PC-9 (cell line): ENCODE measurements around the gene L3MBTL1. TPM values are rescaled to one million over a fixed set of nuclear protein-coding genes. Genes with fewer than 3 reads are reported as not detected.

Experiments
- BruUV-seq: library from RNA; stranded (reverse); fragments of 400-500 nt; replicated peaks from 2 replicates; lab custom pipeline; 2021; lab: Mats Ljungman, UMichigan
- CTCF ChIA-PET: fragments of 300-600 bp; sonication (Branson Sonifier 250); formaldehyde crosslinking; loops from one replicate; lab custom pipeline; 2022; ENCODE audit warnings: antibody characterized with exemption; lab: Charles Lee
- POLR2A ChIA-PET: fragments of 300-600 bp; sonication (Branson Sonifier 250); formaldehyde crosslinking; loops from one replicate; lab custom pipeline; 2022; ENCODE audit warnings: antibody characterized with exemption; ENCODE audit not compliant: unreplicated experiment; lab: Charles Lee
- DNase-seq, 2 experiments: peaks; one replicate each; pipeline versions ENCODE4 v3.0.0 to v3.0.0-alpha.2; 2015 to 2022; ENCODE audit warnings: mixed read lengths in 1 of 2
- H2AFZ ChIP-seq: fragments of 200-600 bp; sonication (generic); 2 replicates; pipeline ENCODE4 v1.8.1; 2017; ENCODE audit warnings: antibody characterized with exemption
- H3F3A ChIP-seq: fragments of 200-600 bp; sonication (generic); 2 replicates; pipeline ENCODE4 v1.8.1; 2017; ENCODE audit warnings: antibody characterized with exemption, mild to moderate bottlenecking, low read depth; ENCODE audit not compliant: insufficient read depth
- H3K27ac ChIP-seq: fragments of 200-600 bp; sonication (generic); 2 replicates; pipeline ENCODE4 v1.6.1; 2016; ENCODE audit warnings: mixed run types
- H3K27me3 ChIP-seq: fragments of 200-600 bp; sonication (generic); 2 replicates; pipeline ENCODE4 v1.6.1; 2016; ENCODE audit warnings: low read depth, mixed run types; ENCODE audit not compliant: insufficient read depth
- H3K36me3 ChIP-seq: fragments of 200-600 bp; sonication (generic); 2 replicates; pipeline ENCODE4 v1.6.1; 2016; ENCODE audit warnings: low read depth, mixed run types
- H3K4me1 ChIP-seq: fragments of 200-600 bp; sonication (generic); replicated peaks from 2 replicates; pipeline ENCODE4 v1.6.1; 2016; ENCODE audit warnings: mixed run types; ENCODE audit not compliant: insufficient read depth
- H3K4me2 ChIP-seq: fragments of 200-600 bp; sonication (generic); 2 replicates; pipeline ENCODE4 v1.6.1; 2017; ENCODE audit warnings: mixed run types
- H3K4me3 ChIP-seq: fragments of 200-600 bp; sonication (generic); 2 replicates; pipeline ENCODE4 v1.6.1; 2016; ENCODE audit warnings: mixed run types
- H3K79me2 ChIP-seq: fragments of 200-600 bp; sonication (generic); 2 replicates; pipeline ENCODE4 v1.6.1; 2017; ENCODE audit warnings: low read depth, mixed run types
- H3K9me2 ChIP-seq: fragments of 200-600 bp; sonication (generic); 2 replicates; pipeline ENCODE4 v1.8.1; 2017; ENCODE audit warnings: mild to moderate bottlenecking; ENCODE audit not compliant: insufficient read depth
- H3K9me3 ChIP-seq: fragments of 200-600 bp; sonication (generic); 2 replicates; pipeline ENCODE4 v1.8.1; 2016; ENCODE audit warnings: low read depth; ENCODE audit not compliant: insufficient read depth
- H4K20me1 ChIP-seq: fragments of 200-600 bp; sonication (generic); 2 replicates; pipeline ENCODE4 v1.8.1; 2017; ENCODE audit not compliant: insufficient read depth
- CTCF ChIP-seq: fragments of 200-600 bp; sonication (generic); conservative IDR thresholded peaks from 2 replicates; pipeline ENCODE4 v1.6.1; 2017; ENCODE audit warnings: mixed run types, antibody characterized with exemption, mild to moderate bottlenecking, moderate library complexity
- EZH2 ChIP-seq: fragments of 200-600 bp; sonication (generic); IDR thresholded peaks from 2 replicates; pipeline ENCODE4 v1.8.0; 2017; ENCODE audit warnings: antibody characterized with exemption, low read depth
- intact Hi-C: fragments of 100-400 bp; cut with micrococcal nuclease; formaldehyde crosslinking; loops from one replicate; pipeline ENCODE4 v1.10.0; 2022; ENCODE audit not compliant: unreplicated experiment
- total RNA-seq: library from RNA; stranded (reverse); gene quantifications from 2 replicates; pipeline ENCODE4 v1.2.3, GENCODE V29; 2021

The L3MBTL1 gene
- total RNA-seq, 1 experiment from 2014 or later = 34.9 TPM

- Histone ChIP-seq H3K9me3 (no peaks in the 10 kb centered on the region), H3K4me1 (no peaks in the 10 kb centered on the region), H3K4me2 (no peak overlapping the region), H3K4me3 (no peak overlapping the region), H4K20me1 (no peaks in the 10 kb centered on the region), H3K27me3 (no peaks in the 10 kb centered on the region), H3F3A (peaks cover 12% of the 10 kb centered on the region; the same call in 1 of the 2 replicates), H3K79me2 (no peaks in the 10 kb centered on the region), H2AFZ (no peak overlapping the region), H3K27ac (no peak overlapping the region), H3K9me2 (no peaks in the 10 kb centered on the region), H3K36me3 (no peaks in the 10 kb centered on the region)
- DNase-seq = no peak
- BruUV-seq = no TSS peak
- TF ChIP-seq CTCF = no peak
- no peak for TF ChIP-seq EZH2
- intact Hi-C loops = loop anchor here (10.0 kb wide), 1 partner anchor 660 kb away; no protein-coding TSS in a partner anchor
- POLR2A ChIA-PET = no interaction called here
- CTCF ChIA-PET = interaction anchor here (0.6 kb wide), 1 partner anchor 12 kb away, joined by 6 read pairs; no protein-coding TSS in a partner anchor
Observed at GRCh38 chr20:43534791-43535350, 27.4 kb downstream of the L3MBTL1 start.

- CTCF ChIA-PET = interaction anchor here (0.6 kb wide), 1 partner anchor 13 kb away, joined by 6 read pairs; no protein-coding TSS in a partner anchor
- DNase-seq = no peak
- intact Hi-C loops = loop anchor here (10.0 kb wide), 1 partner anchor 659 kb away; no protein-coding TSS in a partner anchor
Observed at GRCh38 chr20:43535370-43536004, 28.0 kb downstream of the L3MBTL1 start.

More at GRCh38 chr20:43535370-43536004, 28.0 kb downstream of the L3MBTL1 start:
- no peaks in the 10 kb centered on the region for H3K36me3 ChIP-seq
- H3K27ac ChIP-seq = no peak overlapping the region
- no peaks in the 10 kb centered on the region for H3K9me3 ChIP-seq
- TF ChIP-seq CTCF (no peak), EZH2 (no peak)
- no peak overlapping the region for H3K4me2 ChIP-seq
- no peaks in the 10 kb centered on the region for H4K20me1 ChIP-seq
- no TSS peak for BruUV-seq
- H3K4me3 ChIP-seq = no peak overlapping the region
- H3K27me3 ChIP-seq = no peaks in the 10 kb centered on the region
- no peaks in the 10 kb centered on the region for H3K9me2 ChIP-seq
- no peaks in the 10 kb centered on the region for H3K79me2 ChIP-seq
- H3F3A ChIP-seq = peaks cover 12% of the 10 kb centered on the region; the same call in 1 of the 2 replicates
- no peak overlapping the region for H2AFZ ChIP-seq
- no peaks in the 10 kb centered on the region for H3K4me1 ChIP-seq
- POLR2A ChIA-PET = no interaction called here
